ENCODE measurements around the gene ABLIM1.

DNA sequence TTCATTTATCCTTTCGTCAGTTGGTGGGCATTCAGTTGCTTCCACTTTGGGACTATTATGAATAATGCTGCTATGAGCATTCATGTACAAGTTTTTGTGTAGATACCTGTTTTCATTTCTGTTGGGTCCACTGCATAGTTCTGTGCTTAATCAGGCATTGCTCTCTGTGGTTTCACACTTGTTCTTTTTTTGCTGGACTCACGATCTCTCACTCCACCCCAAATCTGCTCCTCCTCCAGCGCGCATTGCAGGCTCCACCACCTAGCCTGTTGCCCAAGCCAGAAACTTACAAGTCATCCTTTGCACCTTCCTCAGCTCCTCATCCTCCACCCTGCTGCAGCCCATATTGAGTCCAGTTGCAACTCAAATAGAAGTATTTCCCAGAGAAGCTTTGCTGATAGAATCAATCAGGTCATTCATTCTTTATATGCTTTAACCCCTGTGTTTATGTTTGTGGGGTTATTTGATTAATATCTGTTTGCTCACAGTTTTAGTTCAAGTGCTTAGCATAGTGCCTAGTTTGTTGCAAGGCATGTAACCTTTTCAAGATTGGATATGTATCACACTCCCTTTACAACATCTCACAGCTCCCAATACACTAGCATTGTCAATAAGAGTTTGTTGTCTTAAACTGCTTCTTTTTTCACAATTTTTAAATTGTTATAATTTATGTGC, 237.1 kb downstream of the ABLIM1 start:
- TF ChIP-seq POLR2AphosphoS5 (IDR thresholded peaks at IDR 0.05; ENCODE audit: low read depth, low read length) (no peak), POLR2A (IDR thresholded peaks at IDR 0.05; ENCODE audit: low read depth, low read length) (no peak), TAF1 (IDR thresholded peaks at IDR 0.05; ENCODE audit: low read depth, low read length) (no peak), SPI1 (IDR thresholded peaks at IDR 0.05; ENCODE audit: low read depth, low read length) (no peak), POU2F2 (IDR thresholded peaks at IDR 0.05; ENCODE audit: low read depth, low read length) (no peak), PAX5 (IDR thresholded peaks at IDR 0.05; ENCODE audit: insufficient read depth, low read length, severe bottlenecking) (no peak)

Data from GM12891 (cell line).